ENCODE data around the gene NPAS3.

The NPAS3 gene

DNA sequence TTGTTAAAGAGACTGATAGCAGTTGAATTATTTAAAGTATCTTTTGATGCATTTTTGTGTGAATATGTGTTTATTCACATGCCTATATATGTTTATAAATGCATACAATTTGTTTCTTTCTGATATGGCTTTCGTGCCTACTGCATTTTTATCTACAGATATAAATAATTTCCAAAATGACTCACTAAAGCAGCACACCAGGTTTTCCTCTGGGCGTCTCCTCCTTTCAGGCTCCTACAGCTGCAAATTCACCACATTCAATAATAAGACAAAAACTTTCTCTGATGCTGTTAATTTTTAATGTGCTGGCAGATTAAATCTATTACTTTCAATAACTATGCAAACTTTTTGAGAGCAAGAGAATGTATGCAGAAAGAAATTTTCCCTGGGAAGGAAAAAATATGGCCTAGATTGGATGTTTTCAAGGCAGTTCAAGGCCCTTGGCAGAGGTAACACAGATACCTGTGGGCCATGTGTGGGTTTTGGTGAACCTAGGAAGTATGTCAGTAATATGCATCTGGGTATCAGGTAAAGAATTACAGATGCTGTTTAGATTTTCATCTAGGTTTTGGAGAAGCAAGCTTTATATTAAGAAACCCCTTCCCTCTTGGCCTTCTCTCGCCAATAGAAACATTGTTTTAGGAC is 630.4 kb downstream of the NPAS3 start:
- TF ChIP-seq CTCF (IDR thresholded peaks at IDR 0.05; ENCODE audit: low read depth, low read length), result no peak
- H3K4me3 ChIP-seq (ENCODE audit: low read depth, low read length), result no peak overlapping the region

DNA sequence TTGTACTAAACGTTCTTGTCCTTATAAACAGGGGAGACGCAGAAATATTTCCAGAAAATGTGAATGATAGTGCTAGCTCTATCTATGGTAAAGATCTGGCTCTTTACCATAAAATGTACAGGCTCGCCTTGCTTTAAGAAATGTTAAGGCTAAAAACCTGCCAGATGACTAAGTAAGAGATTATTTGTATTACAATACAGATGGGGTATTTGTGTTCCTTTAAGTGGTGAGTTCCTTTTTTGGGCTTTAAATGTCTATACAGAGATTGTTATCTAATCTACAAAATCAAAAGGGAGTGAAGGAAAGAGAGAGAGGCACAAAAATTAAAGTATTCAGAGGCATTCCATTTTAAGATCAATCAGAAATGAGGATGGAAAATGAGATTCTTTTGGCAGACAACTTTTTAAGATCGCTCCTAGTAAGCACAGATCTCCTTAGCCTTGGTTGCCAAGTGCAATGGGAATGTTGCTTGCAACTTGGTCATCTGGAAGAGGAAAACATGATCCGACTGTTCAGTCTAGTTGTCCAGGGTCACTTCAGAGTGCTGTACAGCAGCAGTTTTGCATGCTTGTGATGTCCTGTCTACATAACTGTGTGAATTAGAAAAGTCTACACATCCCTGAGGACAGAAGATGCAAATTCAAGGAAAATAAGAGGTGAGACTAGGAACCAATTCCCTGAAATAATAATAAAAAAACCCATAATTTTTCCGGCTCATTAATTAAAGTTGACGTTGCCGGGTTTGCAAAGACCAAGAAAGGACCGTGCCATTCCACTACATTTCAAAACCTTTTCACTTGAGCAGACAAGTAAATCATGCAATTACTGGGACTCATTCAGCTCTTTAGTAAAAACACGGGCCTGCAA is 631.4 kb downstream of the NPAS3 start:
- TF ChIP-seq CTCF (IDR thresholded peaks at IDR 0.05; ENCODE audit: low read depth, low read length), result no peak
- no peak overlapping the region for H3K4me3 ChIP-seq (ENCODE audit: low read depth, low read length)

DNA sequence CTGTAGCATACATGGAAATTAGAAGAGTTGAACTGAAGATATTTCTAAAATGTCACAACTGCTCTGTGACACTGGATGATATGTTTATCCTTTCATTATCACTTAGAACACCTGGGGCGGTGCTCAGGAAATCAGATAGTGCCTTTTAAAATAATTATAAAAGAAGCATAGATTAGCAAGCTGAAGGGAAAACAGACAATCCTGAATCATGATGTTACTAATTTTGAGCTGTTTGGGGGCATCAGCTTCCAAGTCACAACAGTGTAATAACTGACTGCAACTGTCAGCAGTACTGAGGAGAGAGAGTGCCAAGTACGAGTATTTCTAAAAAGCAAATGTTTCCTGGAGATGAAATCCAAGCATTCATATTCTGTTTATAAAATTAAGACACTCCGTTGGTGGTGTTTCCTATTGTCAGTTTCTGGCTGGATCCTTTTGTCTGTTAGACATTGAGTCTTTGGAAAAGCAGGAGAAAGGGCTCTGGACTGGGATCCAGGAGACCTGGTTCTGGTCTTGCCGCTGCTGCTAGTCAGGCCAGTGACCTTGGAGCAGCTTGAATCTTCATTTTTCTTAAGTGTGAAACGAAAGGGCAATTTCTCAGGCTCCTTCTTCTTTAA is 632.1 kb downstream of the NPAS3 start:
- TF ChIP-seq CTCF (IDR thresholded peaks at IDR 0.05; ENCODE audit: low read depth, low read length), result no peak
- no peak overlapping the region for H3K4me3 ChIP-seq (ENCODE audit: low read depth, low read length)

GRCh38 chr14:33573301-33573880 is 634.7 kb downstream of the NPAS3 start:
- no peak overlapping the region for H3K4me3 ChIP-seq (ENCODE audit: low read depth, low read length)
- no peak for TF ChIP-seq CTCF (IDR thresholded peaks at IDR 0.05; ENCODE audit: low read depth, low read length)

DNA sequence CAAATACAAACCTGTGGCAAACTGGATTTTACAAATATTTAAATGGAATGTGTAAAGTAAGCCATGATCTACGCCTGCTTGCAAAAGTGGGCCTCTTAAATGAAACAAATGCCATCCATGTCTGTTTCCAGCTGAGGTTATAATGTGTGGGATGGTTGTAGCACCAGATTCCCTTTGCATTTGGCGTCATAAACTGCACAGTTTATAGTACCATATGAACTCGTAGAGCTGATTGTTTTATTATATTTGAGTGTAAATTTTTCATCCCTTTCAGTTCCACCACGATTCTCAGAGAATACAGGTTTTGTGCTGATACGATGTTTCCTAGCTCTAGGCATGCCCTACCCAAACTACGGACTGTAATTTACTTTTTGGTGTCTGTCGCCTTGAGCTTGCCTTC is 637.3 kb downstream of the NPAS3 start:
- no peak for TF ChIP-seq CTCF (IDR thresholded peaks at IDR 0.05; ENCODE audit: low read depth, low read length)
- H3K4me3 ChIP-seq (ENCODE audit: low read depth, low read length), result no peak overlapping the region

DNA sequence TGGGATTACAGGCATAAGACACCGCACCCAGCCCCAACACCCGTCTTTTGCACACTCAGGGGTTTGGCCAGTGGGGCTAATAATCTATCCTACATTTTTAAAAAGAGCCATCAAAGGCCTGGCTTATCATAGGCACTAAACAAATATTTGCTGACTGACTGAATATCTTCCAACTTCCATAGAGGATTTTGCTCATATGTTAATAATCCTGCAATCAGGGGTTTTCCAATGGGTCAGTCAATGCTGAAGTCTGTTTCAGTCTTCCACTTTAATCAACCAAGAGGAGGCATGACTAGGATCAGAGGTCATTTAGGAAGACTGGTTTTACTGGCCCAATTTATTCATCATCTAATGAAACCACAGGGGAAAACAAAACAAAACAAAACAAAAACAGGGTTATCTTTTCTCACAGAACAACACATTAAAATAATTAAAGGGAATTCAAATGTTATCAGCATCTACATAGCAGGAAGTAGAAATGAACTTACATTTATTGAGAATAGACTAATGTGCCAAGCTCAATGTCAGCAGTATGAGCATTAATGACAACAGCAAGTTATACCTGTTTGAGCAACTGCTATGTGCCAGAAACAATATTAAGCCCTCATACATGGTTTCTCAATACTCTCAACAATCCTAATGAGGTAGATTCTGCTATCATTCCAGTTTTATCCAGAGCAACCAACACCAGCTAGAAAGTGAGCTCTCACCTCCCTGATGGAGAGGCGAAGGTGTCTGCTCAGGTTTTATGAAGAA is 640.0 kb downstream of the NPAS3 start:
- H3K4me3 ChIP-seq (ENCODE audit: low read depth, low read length), result no peak overlapping the region
- no peak for TF ChIP-seq CTCF (IDR thresholded peaks at IDR 0.05; ENCODE audit: low read depth, low read length)

Data from WI38 (cell line).